ENCODE results near the gene SDC4.

DNA sequence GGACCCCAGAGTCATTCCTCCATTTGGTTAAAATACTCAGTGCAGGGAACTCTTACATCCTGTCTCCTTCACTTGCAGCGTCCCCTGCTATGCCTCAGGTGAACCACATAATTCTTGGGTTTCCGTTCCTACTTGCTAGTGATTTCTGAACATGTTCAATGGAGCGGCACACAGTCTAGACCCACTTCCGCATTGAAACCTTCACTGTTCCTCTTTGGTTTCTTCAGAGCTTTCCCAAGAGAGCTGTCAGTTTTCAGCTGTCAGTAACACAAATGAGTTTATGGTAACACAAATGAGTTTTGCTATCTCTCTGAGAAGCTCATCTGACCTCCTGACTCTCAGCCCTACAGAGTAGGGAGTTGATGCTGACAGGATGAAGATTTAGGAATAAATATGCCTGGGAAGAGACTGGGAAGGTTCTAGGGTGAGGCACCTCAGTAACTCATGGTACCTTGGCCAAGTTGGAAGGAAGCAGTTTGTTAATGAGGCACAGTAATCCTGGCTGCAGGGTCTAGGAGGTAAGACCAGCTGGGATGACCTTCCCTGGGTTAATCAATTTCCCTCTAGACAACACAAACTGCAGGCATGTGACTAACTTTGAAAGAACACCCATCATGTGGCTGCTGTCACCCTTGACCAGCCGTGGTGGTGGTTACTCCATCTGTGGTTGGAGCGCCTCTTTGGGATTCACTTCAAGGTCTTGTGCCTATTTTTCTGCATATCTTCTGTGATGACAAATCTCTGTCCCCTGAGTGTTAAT lies 20.2 kb upstream of the SDC4 start:
- TF ChIP-seq, protein P1, sequence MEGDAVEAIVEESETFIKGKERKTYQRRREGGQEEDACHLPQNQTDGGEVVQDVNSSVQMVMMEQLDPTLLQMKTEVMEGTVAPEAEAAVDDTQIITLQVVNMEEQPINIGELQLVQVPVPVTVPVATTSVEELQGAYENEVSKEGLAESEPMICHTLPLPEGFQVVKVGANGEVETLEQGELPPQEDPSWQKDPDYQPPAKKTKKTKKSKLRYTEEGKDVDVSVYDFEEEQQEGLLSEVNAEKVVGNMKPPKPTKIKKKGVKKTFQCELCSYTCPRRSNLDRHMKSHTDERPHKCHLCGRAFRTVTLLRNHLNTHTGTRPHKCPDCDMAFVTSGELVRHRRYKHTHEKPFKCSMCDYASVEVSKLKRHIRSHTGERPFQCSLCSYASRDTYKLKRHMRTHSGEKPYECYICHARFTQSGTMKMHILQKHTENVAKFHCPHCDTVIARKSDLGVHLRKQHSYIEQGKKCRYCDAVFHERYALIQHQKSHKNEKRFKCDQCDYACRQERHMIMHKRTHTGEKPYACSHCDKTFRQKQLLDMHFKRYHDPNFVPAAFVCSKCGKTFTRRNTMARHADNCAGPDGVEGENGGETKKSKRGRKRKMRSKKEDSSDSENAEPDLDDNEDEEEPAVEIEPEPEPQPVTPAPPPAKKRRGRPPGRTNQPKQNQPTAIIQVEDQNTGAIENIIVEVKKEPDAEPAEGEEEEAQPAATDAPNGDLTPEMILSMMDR (IDR thresholded peaks at IDR 0.05) = no peak
- no peak for TF ChIP-seq POLR2A (IDR thresholded peaks at IDR 0.05)

Measured in testis (tissue), 2 donors.